NCI-H226 (cell line): ENCODE measurements around the gene ZC3H12A.
"Not testable (repeated sequence)": the region's sequence is repeated elsewhere in the genome, so short reads cannot be mapped to it uniquely, and the experiment has no call there.

Source experiments
- DNase-seq: peaks from one replicate; pipeline ENCODE4 v3.0.0-alpha.2; 2015

Gene ZC3H12A

DNA sequence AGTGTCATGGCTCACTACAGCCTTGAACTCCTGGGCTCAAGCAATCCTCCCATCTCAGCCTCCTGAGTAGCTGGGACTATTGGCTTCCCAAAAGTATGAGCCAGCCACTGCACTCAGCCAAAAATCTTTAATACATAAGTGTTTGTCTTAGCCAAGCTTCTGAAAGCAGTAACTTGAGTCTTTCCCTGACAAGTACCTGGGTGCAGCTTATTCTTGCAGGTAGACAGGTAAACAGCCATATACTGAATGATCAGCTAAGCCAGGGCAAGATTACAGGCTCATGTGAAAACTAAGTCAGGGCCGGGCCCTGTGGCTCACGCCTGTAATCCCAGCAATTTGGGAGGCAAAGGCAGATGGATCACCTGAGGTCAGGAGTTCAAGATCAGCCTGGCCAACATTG is 32.4 kb downstream of the ZC3H12A start:
- DNase-seq: no peak

DNA sequence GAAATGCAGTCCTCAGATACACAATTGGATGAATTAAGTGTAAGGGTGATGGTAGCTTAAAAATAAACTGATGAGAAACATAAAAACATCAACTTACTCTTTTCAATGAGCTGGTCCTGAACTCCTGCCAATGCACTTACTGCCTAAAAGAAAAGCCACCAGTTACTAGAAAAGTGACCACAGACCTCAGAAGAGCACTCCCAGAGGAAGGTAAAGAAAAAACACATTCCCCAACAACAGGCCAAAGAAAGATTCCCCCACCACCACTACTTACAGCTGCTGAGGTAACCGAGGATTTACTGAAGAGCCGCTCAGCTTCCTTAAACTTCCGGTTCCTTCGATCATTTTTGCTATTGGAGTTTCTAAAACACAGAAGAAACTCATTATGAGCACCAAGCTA is 34.8 kb downstream of the ZC3H12A start:
- no peak for DNase-seq

GRCh38 chr1:37513795-37514349 is 39.5 kb downstream of the ZC3H12A start:
- DNase-seq: no peak

- peak; percentile 74 for DNase-seq
These were observed 40.2 kb downstream of the ZC3H12A start, which contains the start of gene MEAF6 for GRCh38 chr1:37514350-37515184. TSS of gene MEAF6 (minus strand) at chr1:37514766. CDS start at chr1:37514746, 20 bp downstream.

- no peak for DNase-seq
These were observed 41.0 kb downstream of the ZC3H12A start for GRCh38 chr1:37515185-37516034.

- DNase-seq: no peak
These were observed 43.2 kb downstream of the ZC3H12A start for GRCh38 chr1:37517569-37517968.

DNA sequence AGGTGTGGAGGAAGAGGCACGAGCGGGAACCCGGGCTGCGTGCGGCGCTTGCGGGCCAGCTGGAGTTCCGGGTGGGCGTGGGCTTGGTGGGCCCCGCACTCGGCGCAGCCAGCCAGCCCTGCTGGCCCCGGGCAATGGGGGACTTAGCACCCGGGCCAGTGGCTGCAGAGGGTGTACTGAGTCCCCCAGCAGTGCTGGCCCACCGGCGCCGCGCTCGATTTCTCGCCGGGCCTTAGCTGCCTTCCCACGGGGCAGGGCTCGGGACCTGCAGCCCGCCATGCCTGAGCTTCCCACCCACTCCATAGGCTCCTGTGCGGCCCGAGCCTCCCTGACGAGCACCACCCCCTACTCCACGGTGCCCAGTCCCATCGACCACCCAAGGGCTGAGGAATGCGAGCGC is 43.9 kb downstream of the ZC3H12A start:
- DNase-seq: not testable (repeated sequence)

DNA sequence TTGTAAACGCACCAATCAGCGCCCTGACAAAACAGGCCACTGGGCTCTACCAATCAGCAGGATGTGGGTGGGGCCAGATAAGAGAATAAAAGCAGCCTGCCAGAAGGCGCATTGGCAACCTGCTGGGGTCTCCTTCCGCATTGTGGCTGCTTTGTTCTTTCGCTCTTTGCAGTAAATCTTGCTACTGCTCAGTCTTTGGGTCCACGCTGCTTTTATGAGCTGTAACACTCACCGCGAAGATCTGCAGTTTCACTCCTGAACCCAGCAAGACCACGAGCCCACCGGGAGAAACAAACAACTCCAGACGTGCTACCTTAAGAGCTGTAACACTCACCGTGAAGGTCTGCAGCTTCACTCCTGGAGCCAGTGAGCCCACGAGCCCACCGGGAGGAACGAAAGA is 44.5 kb downstream of the ZC3H12A start:
- DNase-seq: not testable (repeated sequence)

GRCh38 chr1:37519613-37520012 is 45.2 kb downstream of the ZC3H12A start:
- DNase-seq: no peak

- DNase-seq: not testable (repeated sequence)
These were observed 55.5 kb downstream of the ZC3H12A start for GRCh38 chr1:37529888-37530287.

- DNase-seq: not testable (repeated sequence)
These were observed 58.2 kb downstream of the ZC3H12A start for GRCh38 chr1:37532418-37533156.

- no peak for DNase-seq
These were observed 59.1 kb downstream of the ZC3H12A start for GRCh38 chr1:37533317-37534093.
